GM23248 (cell line): Measurements from ENCODE around the gene PPIA. TPM values are rescaled to one million over a fixed set of nuclear protein-coding genes. Genes with fewer than 3 reads are reported as not detected.
"Not testable (repeated sequence)": the region's sequence is repeated elsewhere in the genome, so short reads cannot be mapped to it uniquely, and the experiment has no call there.

Source experiments
- DNase-seq: peaks from one replicate; pipeline ENCODE4 v3.0.0-alpha.2; 2015
- H2AFZ ChIP-seq: fragments of 200-600 bp; sonication (generic); 2 replicates; pipeline ENCODE4 v1.6.1; 2016; ENCODE audit warnings: antibody characterized with exemption
- H3F3A ChIP-seq: fragments of 200-600 bp; sonication (generic); 2 replicates; pipeline ENCODE4 v1.6.1; 2016; ENCODE audit warnings: mild to moderate bottlenecking, antibody characterized with exemption, mixed run types; ENCODE audit not compliant: insufficient read depth
- H3K27ac ChIP-seq: fragments of 200-600 bp; sonication (generic); 2 replicates; pipeline ENCODE4 v1.5.1; 2016; ENCODE audit warnings: mild to moderate bottlenecking
- H3K27me3 ChIP-seq: fragments of 200-600 bp; sonication (generic); replicated peaks from 2 replicates; pipeline ENCODE4 v1.6.1; 2016; ENCODE audit warnings: mild to moderate bottlenecking; ENCODE audit not compliant: insufficient read depth
- H3K36me3 ChIP-seq: fragments of 200-600 bp; sonication (generic); 2 replicates; pipeline ENCODE4 v1.6.1; 2016; ENCODE audit warnings: low read depth, mild to moderate bottlenecking
- H3K4me1 ChIP-seq: fragments of 200-600 bp; sonication (generic); 2 replicates; pipeline ENCODE4 v1.6.1; 2016; ENCODE audit warnings: mild to moderate bottlenecking; ENCODE audit not compliant: insufficient read depth
- H3K4me2 ChIP-seq: fragments of 200-600 bp; sonication (generic); one replicate; pipeline ENCODE4 v1.6.1; 2016; ENCODE audit warnings: mild to moderate bottlenecking; ENCODE audit not compliant: unreplicated experiment
- H3K4me3 ChIP-seq: fragments of 200-600 bp; sonication (generic); 2 replicates; pipeline ENCODE4 v1.5.1; 2016; ENCODE audit warnings: mild to moderate bottlenecking
- H3K79me2 ChIP-seq: fragments of 200-600 bp; sonication (generic); 2 replicates; pipeline ENCODE4 v1.6.1; 2016; ENCODE audit warnings: mild to moderate bottlenecking; ENCODE audit not compliant: insufficient read depth
- H3K9ac ChIP-seq: fragments of 200-600 bp; sonication (generic); 2 replicates; pipeline ENCODE4 v1.6.1; 2016; ENCODE audit warnings: mild to moderate bottlenecking
- H3K9me2 ChIP-seq: fragments of 200-600 bp; sonication (generic); 2 replicates; pipeline ENCODE4 v1.6.1; 2016; ENCODE audit warnings: mixed run types, mild to moderate bottlenecking, moderate library complexity; ENCODE audit not compliant: insufficient read depth
- H3K9me3 ChIP-seq: fragments of 200-600 bp; sonication (generic); one replicate; pipeline ENCODE4 v1.6.1; 2017; ENCODE audit warnings: low read depth
- H4K20me1 ChIP-seq: fragments of 200-600 bp; sonication (generic); 2 replicates; pipeline ENCODE4 v1.6.0; 2016; ENCODE audit not compliant: insufficient read depth
- EZH2 ChIP-seq: fragments of 200-600 bp; sonication (generic); IDR thresholded peaks from 2 replicates; pipeline ENCODE4 v1.6.1; 2018; ENCODE audit warnings: antibody characterized with exemption, mild to moderate bottlenecking; ENCODE audit not compliant: insufficient read depth, poor library complexity, severe bottlenecking
- EZH2phosphoT487 ChIP-seq: fragments of 200-600 bp; sonication (generic); IDR thresholded peaks from 2 replicates; pipeline ENCODE4 v1.6.1; 2018; ENCODE audit warnings: antibody characterized with exemption, moderate library complexity, mild to moderate bottlenecking, low read depth; ENCODE audit not compliant: insufficient read depth
- WGBS, 2 experiments: methylation state at CpG; one replicate each; pipeline ENCODE4 v1.1.6; 2015 to 2017; ENCODE audit warnings: low lambda C conversion rate in 2 of 2, low coverage in 1 of 2; ENCODE audit errors: missing lambda C conversion rate in 2 of 2; 5-methylcytosine and 5-hydroxymethylcytosine counted together
- in situ Hi-C: fragments of 300-500 bp; cut with MboI; formaldehyde crosslinking; loops from 2 replicates; pipeline ENCODE4 v1.15.0; 2020
- polyA plus RNA-seq: library from polyadenylated mRNA; unstranded; fragments of >200 nt; fragmentation: Nextera tagmentation; extraction: Ambion mirVana; gene quantifications from 2 replicates; pipeline ENCODE4 v1.2.1, GENCODE V29; 2016
- total RNA-seq: library from RNA; depleted of rRNA; stranded (reverse); fragments of >200 nt; shearing (Covaris generic); gene quantifications from 2 replicates; pipeline ENCODE4 v1.2.3, GENCODE V29; 2014

PPIA gene
- total and polyA plus RNA-seq, 2 experiments from 2014 or later: 2,752 to 3,141 TPM

- H3K4me2 ChIP-seq: no peak overlapping the region
- H3K27ac ChIP-seq: no peak overlapping the region
- no peaks in the 10 kb centered on the region for H3K9me2 ChIP-seq
- no peak for DNase-seq
- no peaks in the 10 kb centered on the region for H3K4me1 ChIP-seq
- H3K4me3 ChIP-seq: no peak overlapping the region
- peaks cover 91% of the 10 kb centered on the region for H3K79me2 ChIP-seq
- no peak overlapping the region for H2AFZ ChIP-seq
- no peaks in the 10 kb centered on the region for H3K9me3 ChIP-seq
- 0 out of 2 replicates have a peak, but pooled peaks cover 5% of the 10 kb centered on the region for H3F3A ChIP-seq
- in situ Hi-C loops: no loop called here
- H3K36me3 ChIP-seq: peaks cover 20% of the 10 kb centered on the region
- TF ChIP-seq EZH2phosphoT487 (no peak), EZH2 (no peak)
- 71 to 82% methylated on average over 2 of the region's 2 CpGs for WGBS, 2 experiments
- no peaks in the 10 kb centered on the region for H3K27me3 ChIP-seq
- no peaks in the 10 kb centered on the region for H4K20me1 ChIP-seq
- H3K9ac ChIP-seq: no peak overlapping the region
Observed at GRCh38 chr7:44838751-44839150, 42.3 kb downstream of the PPIA start.

GRCh38 chr7:44842675-44843074, 46.2 kb downstream of the PPIA start:
- H3K9me2 ChIP-seq, H3K4me3 ChIP-seq, H4K20me1 ChIP-seq, H3K36me3 ChIP-seq, H3K9me3 ChIP-seq, H2AFZ ChIP-seq, DNase-seq, H3K27me3 ChIP-seq, H3K9ac ChIP-seq, H3K27ac ChIP-seq, H3K4me2 ChIP-seq: not testable (repeated sequence)
- Histone ChIP-seq H3K4me1 (peaks cover 11% of the 10 kb centered on the region), H3K79me2 (peaks cover 96% of the 10 kb centered on the region), H3F3A (peaks cover 27% of the 10 kb centered on the region)
- in situ Hi-C loops: loop anchor here (10.0 kb wide), 1 partner anchor 248 kb away; no protein-coding TSS in a partner anchor
- WGBS, 2 experiments: 80 to 84% methylated on average over 8 of the region's 8 CpGs

- not testable (repeated sequence) for H3K9ac ChIP-seq, H3K4me3 ChIP-seq, H3K9me3 ChIP-seq, H3K9me2 ChIP-seq, H3K27ac ChIP-seq, H4K20me1 ChIP-seq, DNase-seq, H3K4me2 ChIP-seq, H3K36me3 ChIP-seq, H3K27me3 ChIP-seq, H2AFZ ChIP-seq
- H3F3A ChIP-seq: peaks cover 27% of the 10 kb centered on the region
- in situ Hi-C loops: loop anchor here (10.0 kb wide), 1 partner anchor 249 kb away; no protein-coding TSS in a partner anchor
- 89 to 93% methylated on average over 5 of the region's 5 CpGs for WGBS, 2 experiments
- H3K79me2 ChIP-seq: peaks cover 89% of the 10 kb centered on the region
- peaks cover 11% of the 10 kb centered on the region for H3K4me1 ChIP-seq
Observed at GRCh38 chr7:44843440-44843839, 47.0 kb downstream of the PPIA start.

- H3K36me3 ChIP-seq: no peaks in the 10 kb centered on the region
- H3F3A ChIP-seq: peaks cover 32% of the 10 kb centered on the region
- H3K9me3 ChIP-seq: no peaks in the 10 kb centered on the region
- peaks cover 11% of the 10 kb centered on the region for H3K4me1 ChIP-seq
- TF ChIP-seq EZH2: no peak
- TF ChIP-seq EZH2phosphoT487: no peak
- peaks cover 69% of the 10 kb centered on the region for H3K79me2 ChIP-seq
- H3K4me3 ChIP-seq: peak overlapping the region; percentile 97
- H3K4me2 ChIP-seq: peak overlapping the region; percentile 86
- peak overlapping the region; percentile 89 for H3K9ac ChIP-seq
- no peaks in the 10 kb centered on the region for H3K27me3 ChIP-seq
- H3K9me2 ChIP-seq: no peaks in the 10 kb centered on the region
- no peaks in the 10 kb centered on the region for H4K20me1 ChIP-seq
- 0 out of 2 replicates have a peak overlapping the region, but pooled peaks have one; percentile 22 for H3K27ac ChIP-seq
- peak; percentile 13 for DNase-seq
- in situ Hi-C loops: loop anchor here (10.0 kb wide), 1 partner anchor 251 kb away; no protein-coding TSS in a partner anchor
- H2AFZ ChIP-seq: 0 out of 2 replicates have a peak overlapping the region, but pooled peaks have one; percentile 1
Observed at GRCh38 chr7:44845451-44845850, 49.0 kb downstream of the PPIA start.

GRCh38 chr7:44846390-44846789, 49.9 kb downstream of the PPIA start:
- Histone ChIP-seq H3F3A (peaks cover 34% of the 10 kb centered on the region), H3K4me1 (peaks cover 11% of the 10 kb centered on the region), H3K79me2 (peaks cover 59% of the 10 kb centered on the region), H3K4me2 (peak overlapping the region; percentile 86), H3K4me3 (peak overlapping the region; percentile 97), H2AFZ (peak overlapping the region; percentile 88), H3K27ac (peak overlapping the region; percentile 77), H3K9ac (peak overlapping the region; percentile 89)
- WGBS, 2 experiments: 57 to 58% methylated on average over 11 of the region's 11 CpGs
- in situ Hi-C loops: loop anchor here (10.0 kb wide), 1 partner anchor 252 kb away; no protein-coding TSS in a partner anchor
- not testable (repeated sequence) for H3K27me3 ChIP-seq, DNase-seq, H3K36me3 ChIP-seq, H4K20me1 ChIP-seq, H3K9me3 ChIP-seq, H3K9me2 ChIP-seq
